Lung (tissue), 12 donors: ENCODE results near the gene DHX34. TPM values are rescaled to one million over a fixed set of nuclear protein-coding genes. Genes with fewer than 3 reads are reported as not detected.

ENCODE experiments used
- ATAC-seq: fragments of 200-7000 bp; cut with Tn5 transposase; one replicate; pipeline ENCODE4 v1.9.1; 2020; ENCODE audit warnings: moderate number of reproducible peaks; ENCODE audit not compliant: insufficient read depth, low FRiP score
- DNase-seq, 3 donors: peaks; one replicate each; pipeline ENCODE4 v3.0.0-alpha.2; 2013 to 2017
- H3K27ac ChIP-seq, 2 donors: one replicate each; pipeline ENCODE4 v1.5.1; 2013; ENCODE audit warnings: mild to moderate bottlenecking in 2 of 2, moderate library complexity in 2 of 2, control low read depth in 1 of 2, inconsistent platforms in 1 of 2, low read depth in 1 of 2, low read length in 1 of 2
- H3K27me3 ChIP-seq, 3 donors: one replicate each; pipeline ENCODE4 v1.5.1; 2013; ENCODE audit warnings: low read length in 2 of 3; ENCODE audit not compliant: control insufficient read depth in 3 of 3, insufficient read depth in 3 of 3
- H3K36me3 ChIP-seq, 4 donors: one replicate each; pipeline ENCODE4 v1.5.1; 2013; ENCODE audit warnings: low read length in 4 of 4, mild to moderate bottlenecking in 1 of 4, moderate library complexity in 1 of 4; ENCODE audit not compliant: control insufficient read depth in 4 of 4, insufficient read depth in 4 of 4
- H3K4me1 ChIP-seq, 5 donors: one replicate each; pipeline ENCODE4 v1.5.1; 2013; ENCODE audit warnings: low read length in 5 of 5, mild to moderate bottlenecking in 2 of 5, moderate library complexity in 1 of 5; ENCODE audit not compliant: control insufficient read depth in 5 of 5, insufficient read depth in 5 of 5
- H3K4me3 ChIP-seq: one replicate; pipeline ENCODE4 v1.5.1; 2013; ENCODE audit warnings: mild to moderate bottlenecking, control low read depth, moderate library complexity
- H3K9ac ChIP-seq, 2 donors: one replicate each; pipeline ENCODE4 v1.5.1; 2013; ENCODE audit warnings: low read length in 2 of 2, control low read depth in 1 of 2; ENCODE audit not compliant: insufficient read depth in 1 of 2
- H3K9me3 ChIP-seq, 4 donors: one replicate each; pipeline ENCODE4 v1.5.1; 2013; ENCODE audit warnings: low read length in 3 of 4, mild to moderate bottlenecking in 1 of 4, moderate library complexity in 1 of 4; ENCODE audit not compliant: control insufficient read depth in 4 of 4, insufficient read depth in 3 of 4
- CTCF ChIP-seq: IDR thresholded peaks from 2 replicates; pipeline ENCODE4 v1.5.1; 2012; ENCODE audit warnings: mild to moderate bottlenecking; ENCODE audit errors: control extremely low read depth, extremely low read depth
- WGBS, 2 donors: extraction: QIAGEN DNeasy Blood & Tissue Kit; methylation state at CpG; one replicate each; pipeline ENCODE4 v1.1.7; 2013; 5-methylcytosine and 5-hydroxymethylcytosine counted together
- polyA plus RNA-seq, 2 donors: library from polyadenylated mRNA; stranded (reverse); fragments of 200-250 nt; gene quantifications; one replicate each; pipeline ENCODE4 v1.2.1, GENCODE V29; 2013
- total RNA-seq, 2 donors: library from RNA; depleted of rRNA in 1 of 2; stranded (reverse); fragments of >200 nt in 1 of 2; gene quantifications; one replicate each; pipeline ENCODE4 v1.2.1, GENCODE V29; 2014 to 2021
- donor health status: control.
- donor health status: control.
- donor health status: Bipolar disorder and iron deficiency.
- donor health status: healthy.
- donor health status: DM: yes; HTN: yes; CAD: no.

Gene DHX34
- total and polyA plus RNA-seq, 4 donors: 13.5 to 24.2 (median 16.5) TPM

GRCh38 chr19:47339196-47339880, 9.8 kb upstream of the DHX34 start:
- Histone ChIP-seq H3K9ac (no peak overlapping the region), H3K9me3 (no peaks in the 10 kb centered on the region), H3K36me3 (no peaks in the 10 kb centered on the region), H3K27me3 (no peaks in the 10 kb centered on the region), H3K4me3 (no peak overlapping the region), H3K4me1 (peaks cover 0 to 8% (median 0%) of the 10 kb centered on the region in 5 donors), H3K27ac (no peak overlapping the region)
- ATAC-seq (no peak), DNase-seq (no peak)
- TF ChIP-seq CTCF: no peak
- 76 to 88% methylated on average over 10 of the region's 10 CpGs for WGBS, 2 donors

GRCh38 chr19:47340477-47341208, 8.5 kb upstream of the DHX34 start:
- no peak for TF ChIP-seq CTCF
- Histone ChIP-seq H3K4me1 (peaks cover 0 to 8% (median 0%) of the 10 kb centered on the region in 5 donors), H3K27ac (no peak overlapping the region), H3K9ac (no peak overlapping the region), H3K27me3 (no peaks in the 10 kb centered on the region), H3K4me3 (no peak overlapping the region), H3K36me3 (no peaks in the 10 kb centered on the region), H3K9me3 (no peaks in the 10 kb centered on the region)
- DNase-seq (no peak), ATAC-seq (no peak)
- WGBS, 2 donors: 93 to 95% methylated on average over 29 of the region's 29 CpGs

- no peaks in the 10 kb centered on the region for H3K36me3 ChIP-seq
- no peak overlapping the region for H3K4me3 ChIP-seq
- WGBS, 2 donors: 93 to 98% methylated on average over 4 of the region's 4 CpGs
- no peak overlapping the region for H3K27ac ChIP-seq
- H3K9me3 ChIP-seq: no peaks in the 10 kb centered on the region
- no peak for ATAC-seq
- H3K9ac ChIP-seq: no peak overlapping the region
- peaks cover 0 to 3% (median 0%) of the 10 kb centered on the region in 5 donors for H3K4me1 ChIP-seq
- TF ChIP-seq CTCF: no peak
- no peaks in the 10 kb centered on the region for H3K27me3 ChIP-seq
- DNase-seq: no peak
These were observed 7.4 kb upstream of the DHX34 start for GRCh38 chr19:47341734-47342133.
